MV-4-11 (cell line): ENCODE results near the gene GLT8D1.
"Not testable (repeated sequence)": the region's sequence is repeated elsewhere in the genome, so short reads cannot be mapped to it uniquely, and the experiment has no call there.

ENCODE experiments used
- DNase-seq: peaks from one replicate; lab custom pipeline; 2025; lab: John Stamatoyannopoulos, UW

Gene GLT8D1

DNA sequence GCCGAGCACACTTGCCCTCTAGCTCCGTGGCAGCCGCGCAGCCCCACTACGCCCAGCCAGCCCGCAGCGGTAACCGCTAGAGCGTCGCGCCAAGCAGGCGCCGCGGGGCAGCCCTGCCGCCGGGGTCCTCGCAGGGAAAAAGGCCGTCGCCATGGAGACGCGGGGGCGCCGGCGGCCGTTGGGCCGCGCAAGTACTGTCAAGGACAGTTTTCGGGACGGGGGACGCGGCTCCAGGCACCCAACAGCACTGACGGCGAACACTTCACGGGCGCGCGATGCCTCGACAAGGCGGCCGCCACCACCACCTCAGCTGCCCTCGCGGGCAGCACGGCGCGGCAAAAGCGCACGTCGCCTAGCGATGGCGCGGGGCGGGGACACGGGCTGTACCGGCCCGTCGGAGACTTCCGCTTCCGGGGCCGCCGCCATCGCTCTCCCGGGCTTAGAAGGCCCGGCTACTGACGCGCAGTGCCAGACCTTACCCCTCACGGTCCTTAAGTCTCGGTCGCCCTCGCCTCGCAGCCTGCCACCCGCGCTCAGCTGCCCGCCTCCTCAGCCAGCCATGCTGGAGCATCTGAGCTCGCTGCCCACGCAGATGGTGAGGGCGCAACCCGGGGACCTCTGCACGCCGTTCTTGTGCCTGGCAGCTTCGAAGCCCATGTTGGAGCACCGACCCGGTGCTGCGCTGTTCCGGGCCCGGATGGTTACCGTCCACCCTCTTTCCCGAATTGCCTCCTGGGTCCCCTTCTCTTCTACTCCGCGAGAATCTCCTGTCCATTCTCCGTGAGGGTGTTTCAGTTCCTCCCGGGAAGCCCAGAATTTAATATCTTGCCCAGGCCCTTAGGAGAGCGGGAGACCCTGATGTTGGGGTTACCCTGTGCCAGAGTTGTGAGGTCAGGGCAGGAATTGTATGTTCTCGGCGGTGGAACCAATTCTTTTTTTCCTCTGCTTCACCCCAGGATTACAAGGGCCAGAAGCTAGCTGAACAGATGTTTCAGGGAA lies at the start of gene GLT8D1, which contains the start of gene SPCS1:
GLT8D1 (minus strand) TSS at position 104 of the 999 bp plus-strand sequence. CDS start 5,331 bp downstream, outside the sequence.
SPCS1 (plus strand) TSS at position 419 of the 999 bp plus-strand sequence; CDS start at position 560, 141 bp downstream.
- peak; percentile 80 for DNase-seq

- no peak for DNase-seq
Observed at GRCh38 chr3:52754373-52754772, 48.8 kb upstream of the GLT8D1 start.

GRCh38 chr3:52752045-52752660 lies 46.6 kb upstream of the GLT8D1 start:
- DNase-seq = peak; percentile 86

GRCh38 chr3:52743721-52744120 lies 38.1 kb upstream of the GLT8D1 start:
- DNase-seq = no peak

- no peak for DNase-seq
Observed at GRCh38 chr3:52743152-52743551, 37.6 kb upstream of the GLT8D1 start.

- peak; percentile 20 for DNase-seq
Observed at GRCh38 chr3:52742418-52743041, 36.9 kb upstream of the GLT8D1 start.

DNA sequence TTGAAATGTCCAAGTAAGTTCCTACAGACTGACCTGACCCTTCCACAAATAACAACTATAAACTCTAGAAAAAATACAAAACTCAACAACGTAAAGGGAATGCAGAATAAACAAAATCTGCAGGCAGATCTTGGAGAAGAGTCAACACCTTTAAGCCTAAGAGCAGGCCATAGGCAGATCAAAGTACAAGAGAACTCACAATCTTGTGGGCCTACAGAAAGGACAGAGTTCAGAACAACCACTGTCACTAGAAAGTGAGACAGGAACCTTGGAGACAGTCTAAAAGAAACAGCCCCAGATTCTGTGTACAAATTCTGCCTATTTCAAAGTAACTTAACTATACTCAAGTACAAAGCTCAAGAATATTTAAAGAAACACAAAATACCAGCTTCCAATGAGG lies 34.1 kb upstream of the GLT8D1 start:
- no peak for DNase-seq

DNA sequence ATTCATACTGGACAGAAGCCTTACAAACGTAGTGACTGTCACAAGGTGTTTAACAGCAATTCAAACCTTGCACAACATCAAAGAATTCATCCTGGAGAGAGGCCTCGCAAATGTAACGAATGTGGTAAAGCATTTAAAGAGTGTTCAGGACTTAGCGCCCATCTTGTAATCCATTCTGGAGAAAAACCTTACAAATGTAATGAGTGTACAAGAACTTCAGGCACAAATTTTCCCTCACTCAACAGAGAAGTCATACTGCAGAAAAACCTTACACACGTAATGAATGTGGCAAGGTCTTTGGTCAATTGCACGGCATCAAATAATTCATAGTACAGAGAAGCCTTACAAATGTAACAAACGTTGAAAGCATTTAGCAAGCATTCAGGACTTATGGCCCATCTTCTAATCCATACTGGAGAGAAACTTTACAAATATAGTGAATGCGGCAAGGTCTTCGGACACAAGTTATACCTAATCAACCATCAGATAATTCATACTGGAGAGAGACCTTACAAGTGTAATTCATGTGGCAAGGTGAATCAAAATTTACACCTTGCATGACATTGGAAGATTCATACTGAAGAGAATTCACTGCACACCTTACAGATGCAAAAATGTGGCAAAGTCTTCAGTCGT lies 27.8 kb upstream of the GLT8D1 start:
- DNase-seq = peak; percentile 34

GRCh38 chr3:52731590-52731989 lies 26.0 kb upstream of the GLT8D1 start:
- no peak for DNase-seq

DNA sequence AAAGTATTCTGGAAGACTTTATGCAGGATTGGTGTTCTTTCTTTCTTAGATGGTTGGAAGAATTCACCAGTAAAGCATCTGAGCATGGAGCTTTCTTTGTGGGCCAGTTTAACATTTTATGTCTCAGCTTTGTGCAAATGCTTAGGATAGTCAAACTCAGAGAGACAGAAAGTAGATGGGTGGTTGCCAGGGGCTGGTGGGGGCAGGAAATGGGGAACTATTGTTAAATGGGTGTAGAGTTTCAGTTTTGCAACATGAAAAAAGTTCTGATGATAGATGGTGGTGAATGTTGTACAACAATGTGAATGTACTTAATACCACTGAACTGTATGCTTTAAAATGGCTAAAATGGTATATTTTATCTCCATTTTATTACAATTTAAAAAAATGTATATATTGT lies 25.1 kb upstream of the GLT8D1 start:
- DNase-seq = peak; percentile 83

DNA sequence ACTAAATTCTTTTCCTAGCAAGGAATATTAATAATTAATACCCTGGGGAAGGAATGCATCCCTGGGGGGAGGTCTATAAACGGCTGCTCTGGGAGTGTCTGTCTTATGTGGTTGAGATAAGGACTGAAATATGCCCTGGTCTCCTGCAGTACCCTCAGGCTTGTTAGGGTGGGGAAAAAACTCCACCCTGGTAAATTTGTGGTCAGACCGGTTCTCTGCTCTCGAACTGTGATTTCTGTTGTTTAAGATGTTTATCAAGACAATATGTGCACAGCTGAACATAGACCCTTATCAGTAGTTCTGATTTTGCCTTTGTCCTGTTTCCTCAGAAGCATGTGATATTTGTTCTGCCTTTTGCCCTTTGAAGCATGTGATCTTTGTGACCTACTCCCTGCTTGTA lies 23.2 kb upstream of the GLT8D1 start:
- not testable (repeated sequence) for DNase-seq

DNA sequence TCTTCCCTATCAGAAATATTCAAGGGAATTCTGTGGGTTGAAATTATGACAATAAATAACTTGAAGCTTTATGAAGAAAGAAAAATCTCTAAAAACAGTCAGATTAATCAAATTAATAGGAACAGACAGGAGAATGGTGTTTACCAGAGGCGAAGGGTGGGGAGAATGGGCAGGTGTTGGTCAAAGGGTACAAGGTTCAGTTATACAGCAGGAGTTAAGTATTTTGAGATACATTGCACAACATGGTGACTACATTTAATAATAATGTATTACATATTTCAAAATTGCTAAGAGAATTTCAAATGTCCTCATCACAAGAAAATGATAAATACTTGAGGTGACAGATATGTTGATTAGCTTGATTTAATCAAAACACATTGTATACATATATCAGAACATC lies 18.9 kb upstream of the GLT8D1 start:
- no peak for DNase-seq

- peak; percentile 2 for DNase-seq
Observed at GRCh38 chr3:52723935-52724334, 18.3 kb upstream of the GLT8D1 start.

DNA sequence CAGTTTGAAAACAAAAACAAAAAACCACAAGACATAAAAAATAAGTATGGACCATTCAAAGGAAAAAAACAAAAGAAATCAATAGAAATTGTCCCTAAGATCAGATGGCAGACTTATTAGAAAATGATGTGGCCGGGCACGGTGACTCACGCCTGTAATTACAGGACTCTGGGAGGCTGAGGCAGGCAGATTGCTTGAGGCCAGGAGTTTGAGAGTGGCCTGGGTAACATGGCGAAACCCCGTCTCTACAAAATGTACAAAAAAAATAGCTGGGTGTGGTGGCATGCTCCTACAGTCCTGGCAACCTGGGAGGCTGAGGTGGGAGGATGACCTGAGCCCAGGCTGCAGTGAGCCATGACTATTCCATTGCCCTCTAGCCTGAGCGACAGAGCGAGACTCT lies 16.9 kb upstream of the GLT8D1 start:
- no peak for DNase-seq

GRCh38 chr3:52721730-52722008 lies 16.1 kb upstream of the GLT8D1 start:
- no peak for DNase-seq

DNA sequence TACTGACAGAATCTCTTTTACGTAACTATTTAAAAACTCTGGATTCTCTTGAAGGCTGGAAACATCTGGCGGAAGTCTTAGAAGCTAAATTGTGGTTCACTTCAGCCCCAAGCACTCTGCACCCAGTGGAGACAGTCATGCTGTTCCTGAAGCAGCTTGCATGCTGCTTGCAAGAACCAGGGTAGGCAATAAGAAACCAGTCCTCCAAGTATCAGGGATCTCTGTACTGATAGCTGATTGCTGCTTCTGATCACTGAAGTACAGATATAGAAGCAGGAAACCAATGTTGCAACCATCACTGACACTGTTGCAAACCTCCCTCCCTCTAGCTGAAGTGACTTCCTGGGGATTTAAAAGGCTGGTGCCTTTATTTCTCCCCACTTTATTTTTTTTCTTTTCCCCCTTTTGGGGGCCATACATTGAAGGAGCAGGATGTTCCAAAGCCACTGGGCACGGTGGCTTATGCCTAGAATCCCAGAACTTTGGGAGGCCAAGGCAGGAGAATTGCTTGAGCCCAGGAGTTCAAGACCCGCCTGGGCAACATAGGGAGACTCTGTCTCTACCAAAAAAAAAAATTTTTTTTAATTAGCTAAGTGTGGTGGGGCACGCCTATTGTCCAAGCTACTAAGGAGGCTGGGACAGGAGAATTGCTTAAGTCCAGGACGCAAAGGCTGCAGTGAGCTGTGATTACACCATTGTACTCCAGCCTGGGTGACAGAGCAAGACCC lies 15.6 kb upstream of the GLT8D1 start:
- peak; percentile 98 for DNase-seq

DNA sequence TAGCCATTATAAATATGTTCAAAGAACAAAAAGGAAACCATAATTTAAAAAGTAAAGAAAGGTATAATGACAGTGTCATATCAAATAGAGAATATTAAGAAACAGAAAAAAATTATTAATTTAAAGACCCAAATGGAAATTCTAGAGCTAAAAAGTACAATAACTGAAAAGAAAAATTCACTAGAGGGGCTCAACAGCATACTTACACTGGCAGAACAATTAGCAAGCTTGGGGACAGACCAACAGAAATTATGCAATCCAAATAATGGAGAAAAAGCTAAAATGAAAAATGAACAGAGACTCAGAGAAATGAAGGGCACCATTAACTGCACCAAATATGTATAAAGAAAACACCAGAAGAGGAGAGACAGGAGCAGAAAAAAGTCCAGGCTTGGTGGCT lies 14.0 kb upstream of the GLT8D1 start:
- no peak for DNase-seq

GRCh38 chr3:52715714-52716305 lies 10.2 kb upstream of the GLT8D1 start:
- DNase-seq = peak; percentile 64

DNA sequence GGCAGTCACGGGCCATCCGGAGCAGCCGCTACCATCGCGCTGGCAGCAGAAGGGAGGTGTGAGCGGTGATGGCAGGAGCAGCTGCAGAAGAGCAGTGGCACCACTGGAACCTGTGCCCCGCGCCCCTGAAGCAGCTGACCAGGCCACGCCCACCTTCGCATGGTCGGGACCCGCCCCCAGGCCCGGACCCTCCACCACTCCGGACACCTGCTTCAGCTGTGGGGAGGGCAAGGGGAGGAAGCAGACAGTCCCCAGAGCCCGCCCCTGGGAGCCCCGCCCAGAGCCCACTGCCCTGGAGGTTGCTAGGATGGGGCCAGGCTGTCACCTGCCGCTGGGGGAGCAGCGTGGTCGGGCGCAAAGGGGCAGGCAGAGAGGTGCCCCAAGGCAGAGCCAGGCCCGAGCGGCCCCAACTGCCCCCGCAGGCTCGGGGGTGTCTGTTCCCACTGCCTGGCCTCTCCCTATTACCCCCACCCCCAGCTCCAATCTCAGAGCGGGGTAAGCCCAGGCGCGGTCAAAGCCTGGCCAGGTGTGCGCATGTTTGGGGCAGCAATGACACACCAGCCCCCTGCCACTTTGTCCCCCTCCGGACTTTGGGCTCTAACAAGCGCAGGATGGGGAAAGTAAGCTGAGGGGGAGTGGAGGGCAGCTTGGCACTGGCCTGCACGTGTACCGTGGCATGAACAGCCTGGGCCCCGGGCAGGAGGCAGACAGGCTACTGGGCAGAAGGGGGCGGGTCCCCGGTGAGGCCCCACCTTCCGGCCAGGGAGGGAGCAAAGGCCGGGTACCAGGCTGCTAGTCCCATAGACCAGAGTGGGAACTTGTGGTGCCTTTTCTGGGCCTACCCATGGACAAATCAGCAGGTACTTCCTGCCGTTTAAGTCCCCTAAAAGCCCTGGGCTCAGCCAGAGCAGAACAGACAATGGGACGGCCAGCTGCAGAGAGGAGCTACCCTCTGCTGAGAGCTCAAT lies 9.0 kb upstream of the GLT8D1 start:
- DNase-seq = peak; percentile 15
